ENCODE results near the gene ADGRB3.

ADGRB3 gene

DNA sequence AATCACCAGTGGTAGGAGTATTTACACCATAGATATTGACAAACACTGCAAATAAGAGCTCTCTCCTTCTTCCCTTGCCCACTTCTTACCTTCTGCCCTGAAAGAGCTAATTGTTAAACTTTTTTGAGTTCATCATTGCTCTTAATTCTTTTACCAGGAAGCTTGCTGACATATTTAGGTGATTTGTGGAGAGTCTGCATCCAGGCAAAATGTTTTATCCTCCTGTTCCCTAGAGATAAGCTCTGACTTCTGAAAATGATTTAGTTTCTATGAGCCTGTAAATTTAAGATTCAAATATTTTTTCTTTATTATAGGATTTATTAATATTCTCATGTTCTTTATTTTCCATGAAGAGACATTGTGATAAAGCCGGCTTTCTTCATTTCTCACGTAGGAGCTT, 81.5 kb downstream of the ADGRB3 start:
- H3K36me3 ChIP-seq = no peaks in the 10 kb centered on the region
- no peak for TF ChIP-seq Cebpa-rat (IDR thresholded peaks at IDR 0.05)
- H3K4me2 ChIP-seq = no peak overlapping the region
- no peaks in the 10 kb centered on the region for H3K9me3 ChIP-seq
- no peaks in the 10 kb centered on the region for H4K20me1 ChIP-seq
- H3K27me3 ChIP-seq = no peaks in the 10 kb centered on the region
- H3K27ac ChIP-seq = no peak overlapping the region
- no peak overlapping the region for H3K4me3 ChIP-seq
- no peak overlapping the region for H3K9ac ChIP-seq
- H3K4me1 ChIP-seq = no peaks in the 10 kb centered on the region

GRCh38 chr6:68718385-68719073, 83.4 kb downstream of the ADGRB3 start:
- no peak overlapping the region for H3K4me2 ChIP-seq
- H3K27ac ChIP-seq = no peak overlapping the region
- H3K4me1 ChIP-seq = no peaks in the 10 kb centered on the region

DNA sequence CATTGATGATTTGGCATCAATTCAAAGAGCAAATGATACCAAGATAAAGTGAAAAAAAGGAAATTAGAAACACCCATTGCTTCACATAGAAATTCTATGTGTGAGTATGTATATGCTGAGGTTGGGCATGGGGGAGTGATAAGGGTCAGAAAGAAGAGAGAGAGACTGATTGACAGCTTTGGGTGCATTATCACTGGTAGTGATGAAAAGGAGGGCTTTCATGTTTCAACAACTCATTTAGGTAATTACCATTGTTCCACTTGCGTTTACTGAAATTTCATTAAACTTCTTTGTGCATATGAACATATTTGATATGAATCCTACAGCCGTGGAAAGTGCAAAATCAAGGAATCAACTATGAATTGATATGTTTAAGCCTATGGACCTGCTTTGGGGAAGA, 84.7 kb downstream of the ADGRB3 start:
- no peaks in the 10 kb centered on the region for H3K9me3 ChIP-seq
- H3K4me2 ChIP-seq = no peak overlapping the region
- no peak for TF ChIP-seq Cebpa-rat (IDR thresholded peaks at IDR 0.05)
- no peak overlapping the region for H3K9ac ChIP-seq
- no peaks in the 10 kb centered on the region for H3K27me3 ChIP-seq
- no peak overlapping the region for H3K27ac ChIP-seq
- no peaks in the 10 kb centered on the region for H4K20me1 ChIP-seq
- H3K4me3 ChIP-seq = no peak overlapping the region
- no peaks in the 10 kb centered on the region for H3K4me1 ChIP-seq
- H3K36me3 ChIP-seq = no peaks in the 10 kb centered on the region

More at GRCh38 chr6:68718385-68719073, 83.4 kb downstream of the ADGRB3 start:
- H3K27me3 ChIP-seq = no peaks in the 10 kb centered on the region
- H3K4me3 ChIP-seq = no peak overlapping the region
- no peak for TF ChIP-seq Cebpa-rat (IDR thresholded peaks at IDR 0.05)
- no peaks in the 10 kb centered on the region for H3K36me3 ChIP-seq
- H3K9me3 ChIP-seq = no peaks in the 10 kb centered on the region
- H3K9ac ChIP-seq = no peak overlapping the region
- H4K20me1 ChIP-seq = no peaks in the 10 kb centered on the region

DNA sequence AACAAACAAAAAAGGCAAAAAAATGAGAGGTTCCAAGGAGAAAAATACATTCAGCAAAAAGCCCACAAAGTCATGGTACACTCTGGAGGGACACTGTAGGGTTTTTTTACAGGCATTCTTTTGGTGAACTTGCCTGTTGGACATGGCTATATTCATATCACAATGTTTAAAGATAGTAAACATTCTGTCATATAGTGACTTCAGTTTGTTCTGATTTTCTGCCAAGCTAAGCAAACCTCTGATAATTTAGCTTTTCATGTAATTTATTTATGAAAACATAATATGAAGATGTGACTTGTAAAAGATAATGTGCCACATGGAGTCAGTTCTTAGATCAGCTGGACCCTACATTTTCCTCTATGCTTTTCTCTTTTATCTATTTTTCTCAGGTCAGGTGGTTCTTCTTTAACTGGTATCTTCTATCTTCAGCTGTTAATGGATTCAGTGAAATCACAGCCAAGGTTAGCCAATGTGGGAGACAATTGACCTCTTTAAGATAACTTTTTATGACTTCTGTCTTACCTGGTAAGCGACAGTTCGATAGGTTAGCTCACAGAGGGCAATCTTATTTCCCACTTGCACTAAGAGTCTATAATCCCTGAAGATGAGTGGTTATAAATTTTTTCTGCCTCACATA, 87.9 kb downstream of the ADGRB3 start:
- no peak overlapping the region for H3K27ac ChIP-seq
- H3K9me3 ChIP-seq = no peaks in the 10 kb centered on the region
- no peaks in the 10 kb centered on the region for H3K36me3 ChIP-seq
- H3K9ac ChIP-seq = no peak overlapping the region
- H4K20me1 ChIP-seq = no peaks in the 10 kb centered on the region
- no peaks in the 10 kb centered on the region for H3K27me3 ChIP-seq
- H3K4me3 ChIP-seq = no peak overlapping the region
- H3K4me1 ChIP-seq = no peaks in the 10 kb centered on the region
- no peak for TF ChIP-seq Cebpa-rat (IDR thresholded peaks at IDR 0.05)
- H3K4me2 ChIP-seq = no peak overlapping the region

DNA sequence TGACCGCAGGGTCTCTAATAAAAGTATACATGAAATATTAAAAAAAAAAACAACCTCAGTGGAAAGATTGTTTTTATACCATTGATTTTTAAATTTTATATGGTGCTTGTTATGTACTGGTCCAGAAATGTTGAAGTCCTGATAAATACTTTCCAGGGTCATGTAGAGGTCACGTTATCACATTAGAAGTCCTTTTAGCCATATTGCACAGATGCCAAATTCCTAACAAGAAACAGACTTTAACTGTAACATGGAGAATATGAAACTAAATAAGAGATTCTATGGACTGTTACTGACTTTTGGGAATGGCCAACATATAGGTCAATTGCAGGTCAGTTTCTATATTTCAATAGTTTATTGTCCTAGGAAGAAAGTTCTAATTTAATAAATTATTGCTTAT, 89.0 kb downstream of the ADGRB3 start:
- H3K27me3 ChIP-seq = no peaks in the 10 kb centered on the region
- H3K9ac ChIP-seq = no peak overlapping the region
- TF ChIP-seq Cebpa-rat (IDR thresholded peaks at IDR 0.05) = no peak
- no peaks in the 10 kb centered on the region for H3K4me1 ChIP-seq
- no peak overlapping the region for H3K27ac ChIP-seq
- no peak overlapping the region for H3K4me3 ChIP-seq
- no peaks in the 10 kb centered on the region for H3K36me3 ChIP-seq
- no peak overlapping the region for H3K4me2 ChIP-seq
- no peaks in the 10 kb centered on the region for H4K20me1 ChIP-seq
- H3K9me3 ChIP-seq = no peaks in the 10 kb centered on the region

GRCh38 chr6:68726337-68726736, 91.3 kb downstream of the ADGRB3 start:
- no peak overlapping the region for H3K9ac ChIP-seq
- no peaks in the 10 kb centered on the region for H3K27me3 ChIP-seq
- no peak for TF ChIP-seq Cebpa-rat (IDR thresholded peaks at IDR 0.05)
- no peaks in the 10 kb centered on the region for H3K36me3 ChIP-seq
- H3K4me1 ChIP-seq = no peaks in the 10 kb centered on the region
- no peak overlapping the region for H3K27ac ChIP-seq
- no peak overlapping the region for H3K4me3 ChIP-seq
- H3K4me2 ChIP-seq = no peak overlapping the region
- no peaks in the 10 kb centered on the region for H4K20me1 ChIP-seq
- no peaks in the 10 kb centered on the region for H3K9me3 ChIP-seq

GRCh38 chr6:68726992-68727391, 91.9 kb downstream of the ADGRB3 start:
- no peaks in the 10 kb centered on the region for H4K20me1 ChIP-seq
- H3K27ac ChIP-seq = no peak overlapping the region
- no peak overlapping the region for H3K9ac ChIP-seq
- no peak overlapping the region for H3K4me2 ChIP-seq
- H3K27me3 ChIP-seq = no peaks in the 10 kb centered on the region
- no peaks in the 10 kb centered on the region for H3K9me3 ChIP-seq
- no peaks in the 10 kb centered on the region for H3K4me1 ChIP-seq
- no peak for TF ChIP-seq Cebpa-rat (IDR thresholded peaks at IDR 0.05)
- H3K4me3 ChIP-seq = no peak overlapping the region
- no peaks in the 10 kb centered on the region for H3K36me3 ChIP-seq

DNA sequence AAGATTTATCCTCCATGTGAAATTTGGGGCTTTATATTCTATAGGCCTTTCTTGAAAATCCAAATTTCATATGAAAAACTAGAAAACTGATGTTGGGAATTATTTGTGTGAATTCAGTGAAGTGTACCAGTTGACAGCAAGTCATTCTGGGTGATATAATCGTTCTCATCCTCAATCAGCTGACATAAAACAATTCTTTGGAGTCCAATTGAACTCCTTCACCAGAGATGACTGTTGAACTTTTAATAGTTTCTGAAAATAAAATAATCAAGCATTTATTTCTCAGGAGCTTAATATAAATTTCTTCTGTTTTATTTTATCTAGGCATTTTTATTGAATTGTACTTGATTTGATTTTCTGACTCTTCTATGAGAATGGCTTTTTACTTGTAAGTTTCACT, 92.6 kb downstream of the ADGRB3 start:
- Histone ChIP-seq H3K4me3 (no peak overlapping the region), H3K27ac (no peak overlapping the region), H3K9me3 (no peaks in the 10 kb centered on the region), H3K27me3 (no peaks in the 10 kb centered on the region), H4K20me1 (no peaks in the 10 kb centered on the region), H3K9ac (no peak overlapping the region), H3K4me1 (no peaks in the 10 kb centered on the region), H3K36me3 (no peaks in the 10 kb centered on the region), H3K4me2 (no peak overlapping the region)
- TF ChIP-seq Cebpa-rat (IDR thresholded peaks at IDR 0.05) = no peak

DNA sequence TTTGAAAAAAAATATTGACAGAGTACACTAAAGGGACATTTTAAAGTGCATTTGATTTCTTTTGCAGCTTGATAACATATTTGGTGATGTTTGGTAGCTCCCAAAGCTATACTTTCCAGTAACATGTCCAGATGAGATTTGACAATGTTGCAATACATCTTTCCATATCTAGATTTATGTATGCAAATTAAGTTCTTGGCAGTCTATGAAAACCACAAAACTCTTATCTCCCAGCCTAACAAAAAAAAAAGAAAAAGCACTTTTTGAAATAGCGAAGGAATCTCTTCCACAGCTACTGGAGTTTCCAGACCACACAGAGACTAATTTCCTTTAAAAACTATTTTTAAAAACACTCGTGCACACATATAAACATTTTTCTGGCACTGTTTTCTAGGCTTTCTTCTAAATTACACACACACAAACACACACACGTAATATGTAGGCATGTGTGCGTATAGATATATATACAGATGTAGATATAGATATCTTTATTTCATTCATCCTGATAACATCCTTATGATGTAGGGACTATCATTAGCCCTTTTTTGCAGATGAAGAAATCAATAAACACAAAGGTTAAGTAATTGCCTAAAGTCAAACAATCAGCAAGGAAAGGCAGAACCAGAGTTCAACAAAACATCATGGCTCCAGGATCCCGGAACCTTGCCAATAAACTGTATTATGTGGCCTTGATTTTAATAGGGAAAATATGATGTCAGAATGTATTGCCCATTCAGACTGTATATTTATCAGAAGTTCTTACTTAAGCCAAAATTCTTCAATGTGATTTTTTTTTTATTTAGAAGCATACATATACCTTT, 93.3 kb downstream of the ADGRB3 start:
- Histone ChIP-seq H3K9ac (no peak overlapping the region), H3K4me1 (no peaks in the 10 kb centered on the region), H4K20me1 (no peaks in the 10 kb centered on the region)

DNA sequence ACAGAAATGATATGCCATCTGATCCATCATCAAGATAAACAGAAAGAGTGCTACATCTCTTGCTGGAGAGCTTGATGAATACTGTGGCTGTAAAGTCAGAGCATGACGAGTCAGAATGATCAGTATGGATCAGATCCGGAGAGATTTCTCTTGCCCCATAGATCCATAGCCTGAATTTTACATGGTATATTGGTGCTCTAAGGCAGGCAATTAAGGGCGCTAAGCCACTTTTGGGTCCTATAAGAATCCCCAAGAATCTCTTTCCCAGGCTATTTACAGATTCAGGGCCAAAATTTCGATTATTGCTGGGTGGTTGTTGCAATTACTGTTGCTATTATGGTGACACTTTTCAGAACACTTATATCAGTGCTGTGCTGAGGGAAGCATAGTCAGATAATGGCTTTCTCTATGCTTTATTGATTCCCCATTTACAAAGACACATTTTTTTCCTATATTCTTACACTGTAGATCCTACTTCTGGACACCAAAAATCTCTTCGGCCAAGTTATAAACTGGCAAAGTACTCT, 94.4 kb downstream of the ADGRB3 start:
- Histone ChIP-seq H3K4me2 (no peak overlapping the region), H3K4me3 (no peak overlapping the region), H3K4me1 (no peaks in the 10 kb centered on the region), H3K27me3 (no peaks in the 10 kb centered on the region), H3K9ac (no peak overlapping the region), H3K9me3 (no peaks in the 10 kb centered on the region), H4K20me1 (no peaks in the 10 kb centered on the region), H3K27ac (no peak overlapping the region), H3K36me3 (no peaks in the 10 kb centered on the region)
- no peak for TF ChIP-seq Cebpa-rat (IDR thresholded peaks at IDR 0.05)

More for the DNA sequence above, 93.3 kb downstream of the ADGRB3 start:
- H3K9me3 ChIP-seq = no peaks in the 10 kb centered on the region
- H3K4me3 ChIP-seq = no peak overlapping the region
- no peaks in the 10 kb centered on the region for H3K36me3 ChIP-seq
- H3K4me2 ChIP-seq = no peak overlapping the region
- no peak for TF ChIP-seq Cebpa-rat (IDR thresholded peaks at IDR 0.05)
- H3K27me3 ChIP-seq = no peaks in the 10 kb centered on the region
- H3K27ac ChIP-seq = no peak overlapping the region

Data from BLaER1 (cell line).